Suppressor macrophage treated with lipopolysaccharide for 1 hour (primary cell): ENCODE measurements around the gene TTC23L.

Experiments
- DNase-seq, 3 donors: peaks; one replicate each; pipeline ENCODE4 v3.0.0-alpha.2; 2020 to 2022

TTC23L gene

GRCh38 chr5:34833976-34834793 lies 4.8 kb upstream of the TTC23L start:
- no peak for DNase-seq

- DNase-seq: no peak
Measured at GRCh38 chr5:34834794-34835089, 4.2 kb upstream of the TTC23L start.

- no peak for DNase-seq
Measured at GRCh38 chr5:34835664-34836063, 3.3 kb upstream of the TTC23L start.

GRCh38 chr5:34841816-34842215 lies 2.9 kb downstream of the TTC23L start:
- no peak for DNase-seq

GRCh38 chr5:34842554-34842953 lies 3.6 kb downstream of the TTC23L start:
- no peak for DNase-seq

GRCh38 chr5:34843497-34843896 lies 4.5 kb downstream of the TTC23L start:
- no peak for DNase-seq

- no peak for DNase-seq
Measured at GRCh38 chr5:34844106-34844505, 5.1 kb downstream of the TTC23L start.

- no peak for DNase-seq
Measured at GRCh38 chr5:34844999-34845398, 6.0 kb downstream of the TTC23L start.

- DNase-seq: no peak
Measured at GRCh38 chr5:34847056-34847455, 8.1 kb downstream of the TTC23L start.

GRCh38 chr5:34847552-34847951 lies 8.6 kb downstream of the TTC23L start:
- no peak for DNase-seq

GRCh38 chr5:34848230-34848629 lies 9.3 kb downstream of the TTC23L start:
- DNase-seq: no peak

- DNase-seq: no peak
Measured at GRCh38 chr5:34849253-34849652, 10.3 kb downstream of the TTC23L start.

- no peak for DNase-seq
Measured at GRCh38 chr5:34854459-34855174, 15.7 kb downstream of the TTC23L start.

GRCh38 chr5:34857161-34857560 lies 18.2 kb downstream of the TTC23L start:
- no peak for DNase-seq

GRCh38 chr5:34857894-34858293 lies 18.9 kb downstream of the TTC23L start:
- no peak for DNase-seq

- no peak for DNase-seq
Measured at GRCh38 chr5:34858790-34859189, 19.8 kb downstream of the TTC23L start.

GRCh38 chr5:34859253-34859652 lies 20.3 kb downstream of the TTC23L start:
- no peak for DNase-seq

- DNase-seq: no peak
Measured at GRCh38 chr5:34863946-34864345, 25.0 kb downstream of the TTC23L start.

- no peak for DNase-seq
Measured at GRCh38 chr5:34865091-34865490, 26.1 kb downstream of the TTC23L start.

GRCh38 chr5:34866989-34867471 lies 28.1 kb downstream of the TTC23L start:
- no peak for DNase-seq

- no peak for DNase-seq
Measured at GRCh38 chr5:34867660-34868059, 28.7 kb downstream of the TTC23L start.

GRCh38 chr5:34868791-34869190 lies 29.8 kb downstream of the TTC23L start:
- no peak for DNase-seq

GRCh38 chr5:34869256-34869655 lies 30.3 kb downstream of the TTC23L start:
- no peak for DNase-seq

- no peak for DNase-seq
Measured at GRCh38 chr5:34870382-34870781, 31.4 kb downstream of the TTC23L start.

- DNase-seq: no peak
Measured at GRCh38 chr5:34876275-34876674, 37.3 kb downstream of the TTC23L start.
